ENCODE results near the gene CCDC24. TPM values are rescaled to one million over a fixed set of nuclear protein-coding genes. Genes with fewer than 3 reads are reported as not detected.
A peak's percentile ranks its signal among the peaks of the same experiment; 100 is the strongest.

CCDC24 gene
- total RNA-seq, 1 donor from 2014 or later = 4.2 TPM

GRCh38 chr1:44036409-44037139, 45.2 kb downstream of the CCDC24 start:
- Histone ChIP-seq H3K4me3 (ENCODE audit: insufficient read depth, low read depth, low read length) (no peak overlapping the region), H3K4me2 (ENCODE audit: low read length) (no peak overlapping the region), H3K27me3 (ENCODE audit: insufficient read depth, low read length) (no peaks in the 10 kb centered on the region), H3K4me1 (ENCODE audit: insufficient read depth, low read length) (no peaks in the 10 kb centered on the region), H2AFZ (ENCODE audit: low read depth, low read length) (no peak overlapping the region), H3K9me3 (ENCODE audit: insufficient read depth, low read depth, low read length) (no peaks in the 10 kb centered on the region), H3K9ac (ENCODE audit: low read length) (no peak overlapping the region), H3K36me3 (ENCODE audit: insufficient read depth, low read length) (no peaks in the 10 kb centered on the region), H3K27ac (ENCODE audit: low read depth, low read length) (no peak overlapping the region), H3K79me2 (ENCODE audit: insufficient read depth, low read length) (no peaks in the 10 kb centered on the region), H4K20me1 (ENCODE audit: insufficient read depth, low read length) (no peaks in the 10 kb centered on the region)
- no peaks in the 10 kb centered on the region for H3K9me3 Mint-ChIP-seq (ENCODE audit: unreplicated experiment)
- FAIRE-seq (no peak), DNase-seq (ENCODE audit: low read depth) (peak; percentile 40)
- H3K4me1 Mint-ChIP-seq (ENCODE audit: low read depth, unreplicated experiment) = peaks cover 2% of the 10 kb centered on the region
- TF ChIP-seq CTCF (IDR thresholded peaks at IDR 0.05; ENCODE audit: insufficient read depth, low read depth, low read length) (peak; percentile 77), EZH2 (IDR thresholded peaks at IDR 0.05; ENCODE audit: insufficient read depth, low read length) (no peak)
- no peak overlapping the region for H3K4me3 Mint-ChIP-seq (ENCODE audit: unreplicated experiment)
- H3K27ac Mint-ChIP-seq (ENCODE audit: unreplicated experiment) = peak overlapping the region; percentile 13
- H3K27me3 Mint-ChIP-seq (ENCODE audit: low read depth, unreplicated experiment) = peaks cover 5% of the 10 kb centered on the region
- H3K36me3 Mint-ChIP-seq (ENCODE audit: low read depth, unreplicated experiment) = no peaks in the 10 kb centered on the region

DNA sequence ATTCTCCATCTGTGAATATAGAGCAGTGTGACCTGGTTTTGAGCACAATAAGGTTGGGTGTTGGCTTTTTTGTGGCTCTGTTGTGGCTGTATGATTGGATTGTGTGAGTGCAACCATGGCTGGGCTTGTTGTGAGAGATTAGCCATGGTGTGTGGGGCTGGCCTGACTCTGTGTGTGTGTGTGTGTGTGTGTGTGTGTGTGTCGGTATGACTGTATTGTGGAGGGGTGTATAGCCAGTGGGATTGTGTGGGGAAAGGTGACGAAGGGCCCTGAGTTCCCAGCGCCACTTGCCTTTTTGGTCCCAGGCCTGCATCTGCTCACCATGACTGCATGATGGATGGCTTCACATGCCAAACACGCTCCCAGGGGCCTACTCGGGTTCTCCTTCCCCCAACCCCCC, 45.8 kb downstream of the CCDC24 start:
- TF ChIP-seq CTCF (IDR thresholded peaks at IDR 0.05; ENCODE audit: insufficient read depth, low read depth, low read length) (no peak), EZH2 (IDR thresholded peaks at IDR 0.05; ENCODE audit: insufficient read depth, low read length) (no peak)
- no peaks in the 10 kb centered on the region for H4K20me1 ChIP-seq (ENCODE audit: insufficient read depth, low read length)
- no peaks in the 10 kb centered on the region for H3K36me3 ChIP-seq (ENCODE audit: insufficient read depth, low read length)
- H2AFZ ChIP-seq (ENCODE audit: low read depth, low read length) = no peak overlapping the region
- H3K9ac ChIP-seq (ENCODE audit: low read length) = no peak overlapping the region
- H3K79me2 ChIP-seq (ENCODE audit: insufficient read depth, low read length) = no peaks in the 10 kb centered on the region
- H3K4me1 ChIP-seq (ENCODE audit: insufficient read depth, low read length) = no peaks in the 10 kb centered on the region
- no peak overlapping the region for H3K4me2 ChIP-seq (ENCODE audit: low read length)
- H3K4me3 ChIP-seq (ENCODE audit: insufficient read depth, low read depth, low read length) = no peak overlapping the region
- Mint-ChIP-seq H3K4me1 (ENCODE audit: low read depth, unreplicated experiment) (peaks cover 2% of the 10 kb centered on the region), H3K27ac (ENCODE audit: unreplicated experiment) (no peak overlapping the region), H3K4me3 (ENCODE audit: unreplicated experiment) (no peak overlapping the region), H3K9me3 (ENCODE audit: unreplicated experiment) (no peaks in the 10 kb centered on the region), H3K27me3 (ENCODE audit: low read depth, unreplicated experiment) (peaks cover 7% of the 10 kb centered on the region), H3K36me3 (ENCODE audit: low read depth, unreplicated experiment) (no peaks in the 10 kb centered on the region)
- FAIRE-seq = no peak
- H3K9me3 ChIP-seq (ENCODE audit: insufficient read depth, low read depth, low read length) = no peaks in the 10 kb centered on the region
- DNase-seq (ENCODE audit: low read depth) = no peak
- H3K27me3 ChIP-seq (ENCODE audit: insufficient read depth, low read length) = no peaks in the 10 kb centered on the region
- H3K27ac ChIP-seq (ENCODE audit: low read depth, low read length) = no peak overlapping the region
